Suprapubic skin (tissue), 4 donors: ENCODE data around the gene STX7.

Source experiments
- CTCF ChIP-seq, 2 donors: fragments of 200-600 bp in 1 of 2; fragments of 450-650 bp in 1 of 2; sonication (generic) in 1 of 2; IDR thresholded peaks; one replicate each; pipeline ENCODE4 v1.5.1; 2016 to 2019; ENCODE audit warnings: antibody characterized with exemption in 2 of 2, mild to moderate bottlenecking in 1 of 2, moderate library complexity in 1 of 2
- POLR2A ChIP-seq, 2 donors: fragments of 450-650 bp; IDR thresholded peaks; one replicate each; pipeline ENCODE4 v1.6.1; 2017; ENCODE audit warnings: antibody characterized with exemption in 2 of 2, mild to moderate bottlenecking in 2 of 2, moderate library complexity in 2 of 2
- POLR2AphosphoS5 ChIP-seq, 3 donors: sonication (generic); formaldehyde crosslinking; IDR thresholded peaks; one replicate each; pipeline ENCODE4 v1.6.1; 2017; ENCODE audit warnings: antibody characterized with exemption in 3 of 3

GRCh38 chr6:132524646-132525045 is 11.7 kb upstream of the STX7 start:
- TF ChIP-seq CTCF (IDR thresholded peaks at IDR 0.05) (no peak), POLR2A (IDR thresholded peaks at IDR 0.05) (no peak), POLR2AphosphoS5 (IDR thresholded peaks at IDR 0.05) (no peak)
